CD4-positive, CD25-positive, alpha-beta regulatory T cell (primary cell): Measurements from ENCODE around the gene CNN1. TPM values are rescaled to one million over a fixed set of nuclear protein-coding genes. Genes with fewer than 3 reads are reported as not detected.
"Not testable (repeated sequence)": the region's sequence is repeated elsewhere in the genome, so short reads cannot be mapped to it uniquely, and the experiment has no call there.

ENCODE experiments used
- ATAC-seq, 2 donors: fragments of 150-1000 bp; cut with Tn5 transposase; one replicate each; pipeline ENCODE4 v1.10.0; 2021; ENCODE audit warnings: low read depth in 2 of 2, moderate number of reproducible peaks in 2 of 2, moderate library complexity in 1 of 2
- DNase-seq, 3 donors: peaks; one replicate each; pipeline versions ENCODE4 v3.0.0 to v3.0.0-alpha.2; 2012 to 2022; ENCODE audit warnings: mixed read lengths in 1 of 3
- H3K27ac ChIP-seq: one replicate; pipeline ENCODE4 v1.7.0; 2013; ENCODE audit warnings: mild to moderate bottlenecking, low read length; ENCODE audit not compliant: insufficient read depth, poor library complexity, severe bottlenecking
- H3K27me3 ChIP-seq: one replicate; pipeline ENCODE4 v1.7.0; 2013; ENCODE audit warnings: low read length; ENCODE audit not compliant: control insufficient read depth, insufficient read depth
- H3K36me3 ChIP-seq: one replicate; pipeline ENCODE4 v1.7.0; 2013; ENCODE audit warnings: mild to moderate bottlenecking, low read length, moderate library complexity; ENCODE audit not compliant: control insufficient read depth, insufficient read depth
- H3K4me1 ChIP-seq: 2 replicates; pipeline ENCODE4 v1.7.0; 2013; ENCODE audit warnings: mild to moderate bottlenecking, low read length; ENCODE audit not compliant: insufficient read depth, control insufficient read depth, poor library complexity, severe bottlenecking
- H3K4me3 ChIP-seq: one replicate; pipeline ENCODE4 v1.7.0; 2013; ENCODE audit warnings: low read depth, mild to moderate bottlenecking, low read length, moderate library complexity
- H3K9me3 ChIP-seq, 2 experiments: 1 replicate in 1 of 2; 2 replicates in 1 of 2; pipeline ENCODE4 v1.7.0; 2013; ENCODE audit warnings: low read length in 2 of 2, mild to moderate bottlenecking in 1 of 2, moderate library complexity in 1 of 2; ENCODE audit not compliant: control insufficient read depth in 2 of 2
- H3K27ac Mint-ChIP-seq, 3 donors: one replicate each; pipeline ENCODE4 v1.8.0; 2020 to 2022; ENCODE audit warnings: mild to moderate bottlenecking in 3 of 3, mixed read lengths in 3 of 3, moderate library complexity in 2 of 3
- H3K27me3 Mint-ChIP-seq: one replicate; pipeline ENCODE4 v1.8.0; 2022; ENCODE audit warnings: mild to moderate bottlenecking, mixed read lengths
- H3K36me3 Mint-ChIP-seq: one replicate; pipeline ENCODE4 v1.8.0; 2020; ENCODE audit warnings: mixed read lengths
- H3K4me1 Mint-ChIP-seq, 4 donors: one replicate each; pipeline ENCODE4 v1.8.0; 2020 to 2022; ENCODE audit warnings: mixed read lengths in 4 of 4, mild to moderate bottlenecking in 1 of 4
- H3K4me3 Mint-ChIP-seq, 4 donors: one replicate each; pipeline ENCODE4 v1.8.0; 2020 to 2022; ENCODE audit warnings: mild to moderate bottlenecking in 4 of 4, mixed read lengths in 4 of 4, moderate library complexity in 3 of 4
- H3K9me3 Mint-ChIP-seq, 7 donors: one replicate each; pipeline ENCODE4 v1.8.0; 2020 to 2022; ENCODE audit warnings: mixed read lengths in 7 of 7, mild to moderate bottlenecking in 3 of 7, moderate library complexity in 2 of 7
- polyA plus RNA-seq, 4 donors: library from polyadenylated mRNA; unstranded; fragments of 300-500 nt; fragmentation: Illumina TruSeq; gene quantifications; one replicate each; pipeline ENCODE4 v1.2.3, GENCODE V29; 2021
- total RNA-seq: library from RNA; stranded (reverse); gene quantifications from one replicate; pipeline ENCODE4 v1.2.3, GENCODE V29; 2022

Gene CNN1
- total and polyA plus RNA-seq, 5 donors from 2014 or later: not detected

DNA sequence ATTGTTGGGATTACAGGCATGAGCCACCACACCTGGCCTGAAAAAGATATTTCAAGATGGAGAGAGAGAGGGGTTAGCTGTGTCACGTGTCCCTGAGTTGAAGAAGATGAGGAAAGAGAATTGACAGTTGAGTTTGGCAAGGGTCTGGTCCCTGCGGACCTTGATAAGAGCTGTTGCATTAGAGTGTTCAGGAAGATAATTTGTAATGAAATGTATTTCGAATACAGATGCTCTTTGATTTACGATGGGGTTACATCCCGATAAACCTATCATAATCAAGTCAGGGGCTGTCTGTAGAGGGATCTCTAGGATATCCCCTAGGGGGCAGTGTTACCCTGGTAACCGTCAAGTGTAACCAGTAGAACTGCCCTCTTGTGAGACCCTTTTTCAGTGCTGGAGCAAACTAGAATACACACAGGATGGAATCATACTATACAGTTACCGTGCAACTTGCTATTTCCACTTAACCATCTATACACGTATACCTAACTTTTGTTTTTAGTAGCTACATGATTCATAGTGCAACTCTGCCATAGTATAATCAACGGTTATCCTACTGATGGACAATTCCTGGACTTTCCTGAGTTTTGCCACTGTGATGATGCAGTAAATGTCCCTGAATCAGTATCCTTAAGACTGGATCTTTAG is 21.9 kb downstream of the CNN1 start:
- Histone ChIP-seq H3K4me1 (peaks cover 31% of the 10 kb centered on the region), H3K9me3 (no peaks in the 10 kb centered on the region), H3K27me3 (no peaks in the 10 kb centered on the region), H3K36me3 (peaks cover 8% of the 10 kb centered on the region), H3K27ac (no peak overlapping the region), H3K4me3 (peak overlapping the region; percentile 65)
- H3K27ac Mint-ChIP-seq: peak overlapping the region in 2 of 3 donors; percentile 73 to 86
- peaks cover 17 to 45% (median 32%) of the 10 kb centered on the region in 4 donors for H3K4me1 Mint-ChIP-seq
- peak; percentile 43 to 90 (median 76) for DNase-seq
- no peaks in the 10 kb centered on the region for H3K27me3 Mint-ChIP-seq
- peaks cover 3% of the 10 kb centered on the region for H3K36me3 Mint-ChIP-seq
- H3K9me3 Mint-ChIP-seq: peaks cover 0 to 3% (median 0%) of the 10 kb centered on the region in 7 donors
- ATAC-seq: peak; percentile 44 to 47
- peak overlapping the region; percentile 80 to 98 (median 88) for H3K4me3 Mint-ChIP-seq

DNA sequence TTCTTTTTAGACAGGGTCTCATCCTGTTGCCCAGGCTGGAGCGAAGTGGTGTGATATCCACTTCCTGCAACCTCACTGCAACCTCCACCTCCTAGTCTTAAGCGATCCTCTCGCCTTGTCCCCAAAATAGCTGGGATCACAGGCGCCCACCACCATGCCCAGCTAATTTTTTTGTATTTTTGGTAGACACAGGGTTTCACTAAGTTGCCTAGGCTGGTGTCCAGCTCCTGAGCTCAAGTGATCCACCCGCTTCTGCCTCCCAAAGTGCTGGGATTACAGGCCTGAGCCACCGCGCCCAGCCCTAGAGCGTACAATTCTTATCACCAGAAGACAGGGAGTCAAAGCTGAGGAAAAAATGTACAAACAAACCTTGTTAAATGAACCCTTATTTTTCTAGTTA is 24.9 kb downstream of the CNN1 start:
- H3K36me3 Mint-ChIP-seq: peaks cover 3% of the 10 kb centered on the region
- no peaks in the 10 kb centered on the region for H3K9me3 Mint-ChIP-seq
- Histone ChIP-seq H3K4me1 (peaks cover 16% of the 10 kb centered on the region), H3K27me3 (no peaks in the 10 kb centered on the region), H3K9me3 (no peaks in the 10 kb centered on the region), H3K4me3 (no peak overlapping the region), H3K36me3 (no peaks in the 10 kb centered on the region), H3K27ac (no peak overlapping the region)
- peak overlapping the region in 1 of 4 donors; percentile 44 for H3K4me3 Mint-ChIP-seq
- DNase-seq (no peak), ATAC-seq (no peak)
- no peaks in the 10 kb centered on the region for H3K27me3 Mint-ChIP-seq
- H3K4me1 Mint-ChIP-seq: peaks cover 7 to 21% (median 15%) of the 10 kb centered on the region in 4 donors
- peak overlapping the region in 1 of 3 donors; percentile 9 for H3K27ac Mint-ChIP-seq

- H3K27ac ChIP-seq, H3K27ac Mint-ChIP-seq, H3K27me3 Mint-ChIP-seq, ATAC-seq, H3K9me3 ChIP-seq, H3K9me3 Mint-ChIP-seq, H3K36me3 Mint-ChIP-seq, H3K4me3 ChIP-seq, H3K27me3 ChIP-seq, DNase-seq, H3K4me3 Mint-ChIP-seq, H3K36me3 ChIP-seq: not testable (repeated sequence)
- H3K4me1 Mint-ChIP-seq: peaks cover 6 to 17% (median 11%) of the 10 kb centered on the region in 4 donors
- peaks cover 13% of the 10 kb centered on the region for H3K4me1 ChIP-seq
These were observed 25.6 kb downstream of the CNN1 start for GRCh38 chr19:11564082-11564807.

DNA sequence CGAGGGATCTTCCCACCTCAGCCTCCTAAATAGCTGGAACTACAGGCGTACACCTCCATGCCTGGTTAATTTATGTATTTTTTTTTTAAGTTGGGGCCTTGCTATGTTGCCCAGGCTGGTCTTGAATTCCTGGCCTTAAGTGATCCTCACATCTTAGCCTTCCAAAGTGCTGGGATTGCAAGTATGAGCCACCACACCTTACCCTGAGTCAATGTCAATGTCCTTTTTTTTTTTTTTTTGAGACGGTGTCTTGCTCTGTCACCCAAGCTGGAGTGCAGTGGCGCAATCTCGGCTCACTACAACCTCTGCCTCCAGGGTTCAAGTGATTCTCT is 27.0 kb downstream of the CNN1 start:
- not testable (repeated sequence) for H3K27me3 Mint-ChIP-seq, H3K4me1 ChIP-seq, DNase-seq, H3K27ac ChIP-seq, H3K4me1 Mint-ChIP-seq, H3K9me3 Mint-ChIP-seq, H3K4me3 Mint-ChIP-seq, H3K9me3 ChIP-seq, ATAC-seq, H3K36me3 Mint-ChIP-seq, H3K27me3 ChIP-seq, H3K36me3 ChIP-seq, H3K4me3 ChIP-seq, H3K27ac Mint-ChIP-seq

- H3K9me3 Mint-ChIP-seq: no peaks in the 10 kb centered on the region
- no peak overlapping the region for H3K27ac ChIP-seq
These were observed 27.5 kb downstream of the CNN1 start for GRCh38 chr19:11566164-11566563.

GRCh38 chr19:11570039-11570462 is 31.4 kb downstream of the CNN1 start:
- Histone ChIP-seq H3K27ac (no peak overlapping the region), H3K27me3 (no peaks in the 10 kb centered on the region), H3K4me1 (no peaks in the 10 kb centered on the region), H3K4me3 (no peak overlapping the region), H3K9me3 (no peaks in the 10 kb centered on the region), H3K36me3 (no peaks in the 10 kb centered on the region)
- Mint-ChIP-seq H3K36me3 (peaks cover 3% of the 10 kb centered on the region), H3K4me3 (no peak overlapping the region), H3K27me3 (no peaks in the 10 kb centered on the region), H3K9me3 (no peaks in the 10 kb centered on the region), H3K27ac (no peak overlapping the region), H3K4me1 (no peaks in the 10 kb centered on the region)
- DNase-seq (no peak), ATAC-seq (no peak)

More at GRCh38 chr19:11566164-11566563, 27.5 kb downstream of the CNN1 start:
- Histone ChIP-seq H3K27me3 (no peaks in the 10 kb centered on the region), H3K9me3 (no peaks in the 10 kb centered on the region), H3K36me3 (no peaks in the 10 kb centered on the region), H3K4me3 (no peak overlapping the region), H3K4me1 (no peaks in the 10 kb centered on the region)
- Mint-ChIP-seq H3K4me3 (no peak overlapping the region), H3K4me1 (peaks cover 0 to 5% (median 1%) of the 10 kb centered on the region in 4 donors), H3K27me3 (no peaks in the 10 kb centered on the region), H3K27ac (no peak overlapping the region), H3K36me3 (peaks cover 3% of the 10 kb centered on the region)
- DNase-seq (no peak), ATAC-seq (no peak)

DNA sequence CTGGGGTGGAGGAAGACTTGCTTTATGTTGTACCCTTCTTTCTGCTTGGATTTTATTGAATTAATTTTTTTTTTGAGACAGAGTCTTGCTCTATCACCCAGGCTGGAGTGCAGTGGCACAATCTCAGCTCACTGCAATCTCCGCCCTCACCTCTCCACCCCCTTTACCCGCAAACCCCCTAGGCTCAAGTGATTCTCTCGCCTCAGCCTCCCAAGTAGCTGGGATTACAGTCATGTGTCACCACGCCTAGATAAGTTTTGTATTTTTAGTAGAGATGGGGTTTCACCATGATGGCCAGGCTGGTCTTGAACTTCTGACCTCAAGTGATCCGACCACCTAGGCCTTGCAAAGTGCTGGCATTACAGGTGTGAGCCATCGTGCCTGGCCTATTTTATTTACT is 34.7 kb downstream of the CNN1 start:
- H3K27me3 ChIP-seq, H3K27ac Mint-ChIP-seq, ATAC-seq, H3K36me3 Mint-ChIP-seq, H3K4me3 Mint-ChIP-seq, H3K4me3 ChIP-seq, H3K4me1 ChIP-seq, H3K9me3 ChIP-seq, H3K27me3 Mint-ChIP-seq, H3K36me3 ChIP-seq, H3K27ac ChIP-seq, H3K9me3 Mint-ChIP-seq, DNase-seq: not testable (repeated sequence)
- H3K4me1 Mint-ChIP-seq: peaks cover 0 to 16% (median 9%) of the 10 kb centered on the region in 4 donors

GRCh38 chr19:11573763-11574162 is 35.1 kb downstream of the CNN1 start:
- peaks cover 0 to 18% (median 9%) of the 10 kb centered on the region in 4 donors for H3K4me1 Mint-ChIP-seq
- ATAC-seq, H3K4me3 Mint-ChIP-seq, H3K27me3 Mint-ChIP-seq, H3K36me3 Mint-ChIP-seq, H3K4me3 ChIP-seq, H3K36me3 ChIP-seq, H3K27ac Mint-ChIP-seq, H3K27ac ChIP-seq, H3K9me3 ChIP-seq, H3K9me3 Mint-ChIP-seq, H3K27me3 ChIP-seq, DNase-seq: not testable (repeated sequence)
- H3K4me1 ChIP-seq: peaks cover 14% of the 10 kb centered on the region
